ENCODE measurements around the gene ATP6V0B.

DNA sequence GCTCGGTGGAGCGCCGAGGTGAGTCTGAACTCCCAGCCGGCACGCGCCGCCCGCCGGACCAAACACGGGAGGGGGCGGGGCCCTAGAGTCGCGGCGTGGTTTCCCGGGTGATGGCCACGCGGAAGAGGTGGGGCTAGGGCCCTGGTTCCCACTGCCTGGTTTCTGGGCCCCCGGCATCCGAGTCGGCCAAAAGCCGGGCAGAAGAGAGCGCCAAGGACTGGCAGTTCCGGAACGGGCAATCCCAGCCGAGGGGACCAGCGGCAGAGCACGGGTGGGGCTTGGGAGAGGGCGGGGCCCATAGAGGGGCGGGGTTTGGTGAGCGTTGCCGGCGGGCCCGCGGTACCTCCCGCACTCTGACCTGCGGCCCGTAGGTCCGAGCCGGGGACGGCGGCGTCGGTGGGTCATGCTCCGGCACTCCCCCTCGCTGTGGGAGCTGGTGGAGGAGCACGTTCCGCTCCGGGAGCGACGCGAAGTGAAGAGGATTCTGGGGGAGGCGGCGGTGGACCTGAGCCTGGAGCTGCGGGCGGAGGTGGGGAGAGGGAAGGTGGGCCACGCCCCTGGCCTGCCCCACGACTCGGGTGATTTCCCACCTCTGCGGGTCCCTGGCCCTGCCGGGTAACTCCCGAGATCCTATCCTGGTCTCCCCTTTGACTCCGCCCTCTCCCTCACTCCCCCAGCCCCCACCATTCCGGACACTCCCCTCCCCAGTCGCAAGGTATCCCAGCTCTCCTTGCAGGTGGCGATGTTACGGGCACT lies 16.9 kb downstream of the ATP6V0B start, which contains the start of gene CCDC24:
- TF ChIP-seq, protein P1, sequence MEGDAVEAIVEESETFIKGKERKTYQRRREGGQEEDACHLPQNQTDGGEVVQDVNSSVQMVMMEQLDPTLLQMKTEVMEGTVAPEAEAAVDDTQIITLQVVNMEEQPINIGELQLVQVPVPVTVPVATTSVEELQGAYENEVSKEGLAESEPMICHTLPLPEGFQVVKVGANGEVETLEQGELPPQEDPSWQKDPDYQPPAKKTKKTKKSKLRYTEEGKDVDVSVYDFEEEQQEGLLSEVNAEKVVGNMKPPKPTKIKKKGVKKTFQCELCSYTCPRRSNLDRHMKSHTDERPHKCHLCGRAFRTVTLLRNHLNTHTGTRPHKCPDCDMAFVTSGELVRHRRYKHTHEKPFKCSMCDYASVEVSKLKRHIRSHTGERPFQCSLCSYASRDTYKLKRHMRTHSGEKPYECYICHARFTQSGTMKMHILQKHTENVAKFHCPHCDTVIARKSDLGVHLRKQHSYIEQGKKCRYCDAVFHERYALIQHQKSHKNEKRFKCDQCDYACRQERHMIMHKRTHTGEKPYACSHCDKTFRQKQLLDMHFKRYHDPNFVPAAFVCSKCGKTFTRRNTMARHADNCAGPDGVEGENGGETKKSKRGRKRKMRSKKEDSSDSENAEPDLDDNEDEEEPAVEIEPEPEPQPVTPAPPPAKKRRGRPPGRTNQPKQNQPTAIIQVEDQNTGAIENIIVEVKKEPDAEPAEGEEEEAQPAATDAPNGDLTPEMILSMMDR (IDR thresholded peaks at IDR 0.05): no peak
- TF ChIP-seq EP300 (IDR thresholded peaks at IDR 0.05) (no peak), MAFK (IDR thresholded peaks at IDR 0.05; ENCODE audit: partially characterized antibody) (no peak)

Data from A549 (cell line).